ENCODE measurements around the gene ARSH. TPM values are rescaled to one million over a fixed set of nuclear protein-coding genes. Genes with fewer than 3 reads are reported as not detected.

Gene ARSH
- total RNA-seq, 1 experiment from 2014 or later = not detected

GRCh38 chrX:2967584-2967983 lies 38.8 kb upstream of the ARSH start:
- Histone ChIP-seq H3K36me3 (ENCODE audit: control insufficient read depth, insufficient read depth, low read length) (no peaks in the 10 kb centered on the region), H3K9me3 (ENCODE audit: control insufficient read depth, insufficient read depth, low read depth, low read length) (no peaks in the 10 kb centered on the region), H3K27me3 (ENCODE audit: control insufficient read depth, insufficient read depth, low read length) (no peaks in the 10 kb centered on the region), H3K4me1 (ENCODE audit: control insufficient read depth, insufficient read depth, low read length) (no peaks in the 10 kb centered on the region), H3K27ac (ENCODE audit: low read length) (no peak overlapping the region), H3K4me3 (ENCODE audit: low read depth in 2 of 2, low read length in 2 of 2) (no peak overlapping the region)
- ChIA-PET POLR2A (no interaction called here), CTCF (no interaction called here)
- ATAC-seq (no peak), DNase-seq (ENCODE audit: low read depth, low spot score) (no peak)
- TF ChIP-seq TCF7L2 (IDR thresholded peaks at IDR 0.05; ENCODE audit: low read depth, low read length) (no peak), POLR2AphosphoS5 (IDR thresholded peaks at IDR 0.05; ENCODE audit: low read depth, low read length) (no peak)
- BruUV-seq (replicated peaks) = no TSS peak
- in situ Hi-C loops (cut with HindIII; ENCODE audit: low pct_unique_long_range_greater_than_20kb, low sequenced_read_pairs) (no loop called here), intact Hi-C loops (cut with micrococcal nuclease; ENCODE audit: unreplicated experiment) (no loop called here)

GRCh38 chrX:2967998-2968909 lies 38.1 kb upstream of the ARSH start:
- no peak for DNase-seq (ENCODE audit: low read depth, low spot score)

More at GRCh38 chrX:2967998-2968909, 38.1 kb upstream of the ARSH start:
- no peaks in the 10 kb centered on the region for H3K36me3 ChIP-seq (ENCODE audit: control insufficient read depth, insufficient read depth, low read length)
- CTCF ChIA-PET = no interaction called here
- H3K4me3 ChIP-seq (ENCODE audit: low read depth in 2 of 2, low read length in 2 of 2) = no peak overlapping the region
- no peaks in the 10 kb centered on the region for H3K9me3 ChIP-seq (ENCODE audit: control insufficient read depth, insufficient read depth, low read depth, low read length)
- no peaks in the 10 kb centered on the region for H3K4me1 ChIP-seq (ENCODE audit: control insufficient read depth, insufficient read depth, low read length)
- H3K27me3 ChIP-seq (ENCODE audit: control insufficient read depth, insufficient read depth, low read length) = no peaks in the 10 kb centered on the region
- no TSS peak for BruUV-seq (replicated peaks)
- in situ Hi-C loops (cut with HindIII; ENCODE audit: low pct_unique_long_range_greater_than_20kb, low sequenced_read_pairs) = no loop called here
- intact Hi-C loops (cut with micrococcal nuclease; ENCODE audit: unreplicated experiment) = no loop called here
- POLR2A ChIA-PET = no interaction called here
- no peak for ATAC-seq
- no peak overlapping the region for H3K27ac ChIP-seq (ENCODE audit: low read length)
- TF ChIP-seq CTCF (IDR thresholded peaks at IDR 0.05) (no peak), TCF7L2 (IDR thresholded peaks at IDR 0.05; ENCODE audit: low read depth, low read length) (no peak), SIN3A (IDR thresholded peaks at IDR 0.05; ENCODE audit: borderline replicate concordance, insufficient read depth, low read depth, low read length) (no peak), REST (IDR thresholded peaks at IDR 0.05; ENCODE audit: insufficient read depth in 1 of 2, low read depth in 2 of 2, low read length in 1 of 2) (no peak), POLR2AphosphoS5 (IDR thresholded peaks at IDR 0.05; ENCODE audit: low read depth, low read length) (no peak)
